HL-60 (cell line): Measurements from ENCODE around the gene YPEL1.

ENCODE experiments used
- CTCF ChIP-seq: IDR thresholded peaks from one replicate; pipeline ENCODE4 v1.5.1; 2011; ENCODE audit warnings: low read length, control low read depth, inconsistent platforms; ENCODE audit not compliant: insufficient read depth
- POLR2AphosphoS5 ChIP-seq: IDR thresholded peaks from 2 replicates; pipeline ENCODE4 v1.6.1; 2012; ENCODE audit warnings: low read depth

GRCh38 chr22:21727159-21727558 is 8.4 kb downstream of the YPEL1 start:
- no peak for TF ChIP-seq CTCF
- TF ChIP-seq POLR2AphosphoS5, result no peak
